Esophagus squamous epithelium (tissue), 5 donors: ENCODE results near the gene OR10G3. TPM values are rescaled to one million over a fixed set of nuclear protein-coding genes. Genes with fewer than 3 reads are reported as not detected.

ENCODE experiments used
- DNase-seq: peaks from one replicate; lab custom pipeline; 2025; lab: John Stamatoyannopoulos, UW
- H3K27ac ChIP-seq, 4 donors: fragments of 200-600 bp; sonication (generic); one replicate each; pipeline ENCODE4 v1.5.1; 2016 to 2019; ENCODE audit warnings: mild to moderate bottlenecking in 1 of 4
- H3K27me3 ChIP-seq, 4 donors: fragments of 200-600 bp; sonication (generic); 1 replicate in 3 of 4; 2 replicates in 1 of 4; pipeline versions ENCODE4 v1.5.1 to v1.6.0; 2017 to 2021; ENCODE audit warnings: antibody characterized with exemption in 1 of 4
- H3K36me3 ChIP-seq, 3 donors: fragments of 200-600 bp; sonication (generic); one replicate each; pipeline ENCODE4 v1.5.1; 2016 to 2019
- H3K4me1 ChIP-seq, 3 donors: fragments of 200-600 bp; sonication (generic); one replicate each; pipeline ENCODE4 v1.5.1; 2017 to 2019
- H3K4me3 ChIP-seq, 4 donors: fragments of 200-600 bp; sonication (generic); 1 replicate in 3 of 4; 2 replicates in 1 of 4; pipeline ENCODE4 v1.5.1; 2016 to 2019; ENCODE audit warnings: mild to moderate bottlenecking in 2 of 4, moderate library complexity in 1 of 4
- H3K9me3 ChIP-seq, 3 donors: fragments of 200-600 bp; sonication (generic); one replicate each; pipeline ENCODE4 v1.5.1; 2016 to 2019
- POLR2A ChIP-seq, 4 donors: fragments of 450-650 bp; IDR thresholded peaks; one replicate each; pipeline ENCODE4 v1.6.1; 2017; ENCODE audit warnings: antibody characterized with exemption in 4 of 4, mild to moderate bottlenecking in 4 of 4, moderate library complexity in 3 of 4
- WGBS, 2 donors: methylation state at CpG; one replicate each; pipeline ENCODE4 v1.1.5; 2018; 5-methylcytosine and 5-hydroxymethylcytosine counted together
- intact Hi-C: fragments of 100-400 bp; cut with DNase I; formaldehyde crosslinking; loops from one replicate; pipeline ENCODE4 v1.15.0; 2022
- total RNA-seq, 4 donors: library from RNA; depleted of rRNA; stranded (reverse); fragments of >200 nt; gene quantifications; one replicate each; pipeline ENCODE4 v1.1.0, GENCODE V29; 2016
- TF ChIP-seq, protein P1 (sequence below), 6 experiments: fragments of 450-650 bp in 4 of 6; fragments of 200-600 bp in 2 of 6; sonication (generic) in 2 of 6; IDR thresholded peaks; one replicate each; pipeline ENCODE4 v1.5.1; 2016 to 2019; ENCODE audit warnings: antibody characterized with exemption in 6 of 6, mild to moderate bottlenecking in 4 of 6, moderate library complexity in 4 of 6
- donor health status: DM: yes; HTN: yes; CAD: no.

Gene OR10G3
- total RNA-seq, 4 donors from 2014 or later: not detected

DNA sequence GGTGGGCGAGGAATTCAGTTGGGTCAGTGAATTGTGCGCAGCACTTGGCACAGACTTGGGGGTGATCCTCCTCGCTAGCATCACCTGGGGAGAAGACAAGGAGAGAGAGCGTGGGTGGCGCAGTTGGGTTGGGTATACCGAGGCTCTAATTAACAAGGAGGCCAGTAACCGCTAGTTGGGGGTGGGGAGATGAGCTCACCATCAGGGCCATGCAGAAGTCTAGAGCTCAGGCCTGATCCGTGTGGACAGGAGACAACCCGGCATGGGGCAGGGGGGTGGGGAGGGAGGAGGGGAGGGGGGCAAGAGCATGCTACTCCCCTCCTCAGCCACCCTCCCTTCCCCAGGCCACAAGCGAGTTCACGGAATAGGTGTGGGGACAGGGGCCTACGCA lies 54.3 kb downstream of the OR10G3 start:
- DNase-seq: no peak
- Histone ChIP-seq H3K36me3 (peaks cover 0 to 11% (median 0%) of the 10 kb centered on the region in 3 donors), H3K9me3 (no peaks in the 10 kb centered on the region), H3K27ac (peak overlapping the region; percentile 53 to 76 (median 58)), H3K4me3 (peak overlapping the region; percentile 44 to 80 (median 70)), H3K4me1 (peaks cover 0 to 25% (median 0%) of the 10 kb centered on the region in 3 donors), H3K27me3 (no peaks in the 10 kb centered on the region)
- intact Hi-C loops: no loop called here
- TF ChIP-seq, protein P1, sequence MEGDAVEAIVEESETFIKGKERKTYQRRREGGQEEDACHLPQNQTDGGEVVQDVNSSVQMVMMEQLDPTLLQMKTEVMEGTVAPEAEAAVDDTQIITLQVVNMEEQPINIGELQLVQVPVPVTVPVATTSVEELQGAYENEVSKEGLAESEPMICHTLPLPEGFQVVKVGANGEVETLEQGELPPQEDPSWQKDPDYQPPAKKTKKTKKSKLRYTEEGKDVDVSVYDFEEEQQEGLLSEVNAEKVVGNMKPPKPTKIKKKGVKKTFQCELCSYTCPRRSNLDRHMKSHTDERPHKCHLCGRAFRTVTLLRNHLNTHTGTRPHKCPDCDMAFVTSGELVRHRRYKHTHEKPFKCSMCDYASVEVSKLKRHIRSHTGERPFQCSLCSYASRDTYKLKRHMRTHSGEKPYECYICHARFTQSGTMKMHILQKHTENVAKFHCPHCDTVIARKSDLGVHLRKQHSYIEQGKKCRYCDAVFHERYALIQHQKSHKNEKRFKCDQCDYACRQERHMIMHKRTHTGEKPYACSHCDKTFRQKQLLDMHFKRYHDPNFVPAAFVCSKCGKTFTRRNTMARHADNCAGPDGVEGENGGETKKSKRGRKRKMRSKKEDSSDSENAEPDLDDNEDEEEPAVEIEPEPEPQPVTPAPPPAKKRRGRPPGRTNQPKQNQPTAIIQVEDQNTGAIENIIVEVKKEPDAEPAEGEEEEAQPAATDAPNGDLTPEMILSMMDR (IDR thresholded peaks at IDR 0.05): no peak
- TF ChIP-seq POLR2A (IDR thresholded peaks at IDR 0.05): no peak
- 34% methylated on average over 5 of the region's 12 CpGs; no CpG with 5 or more reads in 1 of the 2 donors for WGBS, 2 donors

DNA sequence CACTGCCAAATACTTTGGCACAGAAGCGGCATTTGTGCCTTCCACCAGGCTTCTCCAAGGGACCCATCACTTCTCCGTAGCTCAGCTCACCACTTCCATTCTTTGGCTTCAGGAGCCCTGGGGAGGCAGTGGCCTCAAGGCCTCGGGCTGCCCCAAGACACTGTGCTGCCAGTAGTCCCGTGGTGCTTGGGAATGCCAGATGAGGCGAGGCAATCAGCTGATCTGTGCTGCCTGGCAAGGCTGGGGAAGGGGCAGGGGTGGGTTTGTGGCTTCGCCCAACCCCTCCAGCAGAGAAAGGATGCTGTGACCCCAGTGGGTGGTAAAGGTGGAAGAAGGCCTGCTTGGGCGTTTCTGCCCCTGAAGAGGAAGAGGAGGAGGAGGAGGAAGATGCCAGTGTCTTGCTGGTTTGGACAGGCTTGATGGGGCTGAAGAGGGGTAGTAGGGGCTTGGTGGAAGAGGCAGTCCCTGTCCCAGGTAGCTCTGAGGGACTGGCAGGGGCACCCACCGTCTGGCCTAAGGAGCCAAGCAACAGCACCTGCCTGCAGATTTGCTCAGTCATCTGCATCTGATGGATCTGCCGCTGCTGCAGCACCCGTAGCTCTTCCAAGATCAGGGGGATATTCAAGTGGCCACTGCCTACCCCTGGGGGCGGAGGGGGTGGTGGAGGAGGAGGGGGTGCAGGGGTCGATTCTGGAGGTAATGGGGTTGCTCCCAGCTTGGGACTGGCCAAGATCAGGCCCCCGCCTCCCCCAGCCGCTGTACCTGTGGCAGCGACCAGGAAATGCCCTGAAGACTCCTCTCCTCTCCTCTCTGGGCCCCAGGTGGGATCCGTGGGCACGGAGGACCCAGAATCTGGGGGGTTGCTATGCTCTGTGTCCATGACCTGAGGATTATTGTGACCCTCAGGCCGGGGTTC lies 55.0 kb downstream of the OR10G3 start:
- TF ChIP-seq POLR2A (IDR thresholded peaks at IDR 0.05): no peak
- TF ChIP-seq, protein P1 (IDR thresholded peaks at IDR 0.05): no peak
- peak overlapping the region in 2 of 4 donors; percentile 60 to 76 for H3K27ac ChIP-seq
- peaks cover 0 to 11% (median 0%) of the 10 kb centered on the region in 3 donors for H3K36me3 ChIP-seq
- H3K4me1 ChIP-seq: peaks cover 0 to 25% (median 0%) of the 10 kb centered on the region in 3 donors
- WGBS, 2 donors: 78 to 84% methylated on average over 4 of the region's 18 CpGs
- H3K27me3 ChIP-seq: no peaks in the 10 kb centered on the region
- no peaks in the 10 kb centered on the region for H3K9me3 ChIP-seq
- no peak for DNase-seq
- intact Hi-C loops: no loop called here
- peak overlapping the region in 3 of 4 donors; percentile 66 to 80 (median 74) for H3K4me3 ChIP-seq

DNA sequence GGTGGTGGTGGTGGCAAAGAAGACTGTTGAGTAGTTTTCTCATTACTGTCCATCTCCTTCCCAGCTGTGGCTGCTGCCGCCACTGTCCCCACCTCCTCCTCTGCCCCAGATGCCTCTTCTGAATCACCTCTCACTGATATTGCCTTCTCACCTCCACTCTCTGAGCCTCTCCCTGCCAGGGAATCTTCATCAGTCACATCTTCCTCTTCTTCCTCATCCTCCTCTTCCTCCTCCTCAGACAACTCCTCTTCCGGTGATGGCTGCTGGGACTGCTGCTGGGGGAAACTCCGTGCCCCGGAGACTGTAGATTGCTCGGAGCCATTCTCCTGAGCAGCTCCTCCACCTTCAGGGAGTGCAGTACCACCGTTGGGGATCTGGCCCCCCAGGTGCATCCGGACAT lies 56.7 kb downstream of the OR10G3 start:
- intact Hi-C loops: no loop called here
- H3K27me3 ChIP-seq: no peaks in the 10 kb centered on the region
- WGBS, 2 donors: 88% methylated on average over 5 to 7 of the region's 7 CpGs
- no peaks in the 10 kb centered on the region for H3K9me3 ChIP-seq
- no peak overlapping the region for H3K4me3 ChIP-seq
- no peak for DNase-seq
- peaks cover 0 to 25% (median 0%) of the 10 kb centered on the region in 3 donors for H3K4me1 ChIP-seq
- H3K36me3 ChIP-seq: peaks cover 0 to 11% (median 0%) of the 10 kb centered on the region in 3 donors
- TF ChIP-seq POLR2A (IDR thresholded peaks at IDR 0.05): no peak
- TF ChIP-seq, protein P1 (IDR thresholded peaks at IDR 0.05): no peak
- H3K27ac ChIP-seq: no peak overlapping the region

DNA sequence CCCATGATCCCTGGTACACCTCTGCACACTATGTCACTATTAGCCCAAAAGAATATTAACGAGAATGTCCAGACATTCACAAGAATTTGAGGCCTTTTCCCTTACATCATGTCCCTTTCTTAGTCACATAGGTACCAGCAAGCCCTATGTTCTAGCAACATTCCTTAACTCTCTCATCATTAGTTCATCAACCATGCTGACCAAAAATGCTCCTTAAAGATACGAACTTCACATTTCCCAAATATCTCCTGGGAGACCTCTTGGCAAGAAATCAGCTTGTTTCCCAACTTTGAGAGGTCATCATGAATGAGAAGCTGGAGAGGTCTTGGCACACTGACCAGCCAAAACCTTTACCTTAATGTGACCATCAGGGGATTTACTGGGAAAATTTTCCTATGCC lies 58.4 kb downstream of the OR10G3 start:
- intact Hi-C loops: no loop called here
- no peak for DNase-seq
- H3K27me3 ChIP-seq: no peaks in the 10 kb centered on the region
- WGBS, 2 donors: 65 to 77% methylated on average over 2 of the region's 2 CpGs
- H3K9me3 ChIP-seq: no peaks in the 10 kb centered on the region
- no peak overlapping the region for H3K4me3 ChIP-seq
- peaks cover 0 to 17% (median 0%) of the 10 kb centered on the region in 3 donors for H3K4me1 ChIP-seq
- no peak for TF ChIP-seq POLR2A (IDR thresholded peaks at IDR 0.05)
- no peak overlapping the region for H3K27ac ChIP-seq
- H3K36me3 ChIP-seq: peaks cover 0 to 11% (median 0%) of the 10 kb centered on the region in 3 donors

DNA sequence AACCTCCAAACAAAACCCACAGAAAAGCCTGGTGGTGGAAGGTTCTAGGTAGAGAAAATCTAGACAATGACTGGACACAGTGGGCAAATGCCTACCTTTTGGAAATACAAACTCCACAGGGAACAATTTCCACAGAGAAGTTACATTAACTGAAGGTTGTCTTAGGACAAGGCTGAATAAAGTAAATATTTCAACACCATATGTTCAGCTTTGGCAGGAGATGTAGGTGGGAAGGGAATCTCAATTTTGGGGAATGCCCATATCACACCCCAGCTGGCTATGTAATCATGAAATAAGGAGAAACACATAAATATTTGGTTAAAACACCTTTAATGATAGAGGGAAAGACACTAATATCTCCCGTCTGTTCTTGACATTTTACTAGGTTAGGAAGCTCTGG lies 59.1 kb downstream of the OR10G3 start:
- no peaks in the 10 kb centered on the region for H3K9me3 ChIP-seq
- TF ChIP-seq, protein P1 (IDR thresholded peaks at IDR 0.05): no peak
- no peak for TF ChIP-seq POLR2A (IDR thresholded peaks at IDR 0.05)
- no peak overlapping the region for H3K27ac ChIP-seq

More for the DNA sequence above, 59.1 kb downstream of the OR10G3 start:
- H3K27me3 ChIP-seq: no peaks in the 10 kb centered on the region
- peaks cover 0 to 10% (median 0%) of the 10 kb centered on the region in 3 donors for H3K4me1 ChIP-seq
- WGBS, 2 donors: 83 to 85% methylated on average over 1 of the region's 1 CpG
- DNase-seq: no peak
- peaks cover 0 to 11% (median 0%) of the 10 kb centered on the region in 3 donors for H3K36me3 ChIP-seq
- H3K4me3 ChIP-seq: no peak overlapping the region
- intact Hi-C loops: no loop called here
